HepG2 (cell line): Measurements from ENCODE around the gene NR2F6. TPM values are rescaled to one million over a fixed set of nuclear protein-coding genes. Genes with fewer than 3 reads are reported as not detected.

ENCODE experiments used
- CREB3 ChIP-seq: sonication (generic); formaldehyde crosslinking; IDR thresholded peaks from 2 replicates; pipeline ENCODE4 v1.5.0; 2020; ENCODE audit warnings: missing genetic modification reagents
- ELF4 ChIP-seq: sonication (generic); formaldehyde crosslinking; IDR thresholded peaks from 2 replicates; pipeline ENCODE4 v1.5.0; 2020; ENCODE audit warnings: missing genetic modification reagents, mild to moderate bottlenecking, moderate library complexity, borderline replicate concordance
- ESRRA ChIP-seq: sonication (generic); formaldehyde crosslinking; IDR thresholded peaks from 2 replicates; pipeline ENCODE4 v1.5.1; 2020; ENCODE audit warnings: mild to moderate bottlenecking, low read depth, missing genetic modification reagents
- MBD4 ChIP-seq: IDR thresholded peaks from 2 replicates; pipeline ENCODE4 v1.6.1; 2012; ENCODE audit warnings: low read length, inconsistent platforms, borderline replicate concordance
- MYC ChIP-seq: sonication (generic); formaldehyde crosslinking; IDR thresholded peaks from 2 replicates; pipeline ENCODE4 v1.9.0; 2021; ENCODE audit warnings: missing genetic modification reagents, borderline replicate concordance
- POLR2A ChIP-seq, 2 experiments: IDR thresholded peaks; 2 replicates each; pipeline ENCODE4 v1.6.1; 2011; ENCODE audit warnings: low read depth in 2 of 2, low read length in 2 of 2, mild to moderate bottlenecking in 1 of 2, moderate library complexity in 1 of 2; ENCODE audit not compliant: insufficient read depth in 1 of 2
- POLR2AphosphoS5 ChIP-seq: IDR thresholded peaks from 2 replicates; pipeline ENCODE4 v1.6.1; 2012; ENCODE audit warnings: low read depth, low read length
- RBFOX2 ChIP-seq: fragments of 200-400 bp; formaldehyde crosslinking; IDR thresholded peaks from 2 replicates; pipeline ENCODE4 v1.6.1; 2017; ENCODE audit warnings: low read depth, mild to moderate bottlenecking, low read length
- RNF2 ChIP-seq: fragments of 450-650 bp; conservative IDR thresholded peaks from 2 replicates; pipeline ENCODE4 v1.6.1; 2016; ENCODE audit warnings: low read depth
- SMARCC2 ChIP-seq: fragments of 450-650 bp; IDR thresholded peaks from 2 replicates; pipeline ENCODE4 v1.6.1; 2017; ENCODE audit warnings: antibody characterized with exemption, mild to moderate bottlenecking
- ZFP1 ChIP-seq: IDR thresholded peaks from 2 replicates; pipeline ENCODE4 v1.6.1; 2016
- ZFP91 ChIP-seq: sonication (generic); formaldehyde crosslinking; IDR thresholded peaks from 2 replicates; pipeline ENCODE4 v1.9.0; 2022; ENCODE audit warnings: missing genetic modification reagents, mild to moderate bottlenecking, borderline replicate concordance
- ZGPAT ChIP-seq: IDR thresholded peaks from 2 replicates; pipeline ENCODE4 v1.6.1; 2016; ENCODE audit warnings: mild to moderate bottlenecking
- ZKSCAN1 ChIP-seq: fragments of 150-350 bp; IDR thresholded peaks from 2 replicates; pipeline ENCODE4 v1.6.1; 2014; ENCODE audit warnings: low read length
- ZNF30 ChIP-seq: sonication (generic); formaldehyde crosslinking; IDR thresholded peaks from 2 replicates; pipeline ENCODE4 v1.5.0; 2020; ENCODE audit warnings: mild to moderate bottlenecking, missing genetic modification reagents
- ZNF451 ChIP-seq: sonication (generic); formaldehyde crosslinking; IDR thresholded peaks from 2 replicates; pipeline ENCODE4 v1.5.0; 2020; ENCODE audit warnings: mild to moderate bottlenecking, missing genetic modification reagents
- ZNF709 ChIP-seq: sonication (generic); formaldehyde crosslinking; IDR thresholded peaks from 2 replicates; pipeline ENCODE4 v1.5.0; 2020; ENCODE audit warnings: mild to moderate bottlenecking, missing genetic modification reagents
- polyA plus RNA-seq, 8 experiments: library from polyadenylated mRNA; depleted of rRNA in 3 of 8; stranded (reverse) in 7 of 8; unstranded in 1 of 8; fragments of >200 nt; fragmentation: Illumina TruSeq in 4 of 8; extraction: Trizol in 4 of 8; gene quantifications; 2 replicates each; pipeline versions ENCODE4 v1.2.1 to v1.2.3, GENCODE V29; 2011 to 2016; ENCODE audit warnings: low read depth in 4 of 8, missing spikeins in 1 of 8, mixed read lengths in 1 of 8; ENCODE audit not compliant: insufficient read depth in 1 of 8
- total RNA-seq, 5 experiments: library from RNA; depleted of rRNA; stranded (reverse); fragments of >200 nt; fragmentation: Illumina TruSeq; extraction: Trizol; gene quantifications; 2 replicates each; pipeline ENCODE4 v1.2.3, GENCODE V29; 2016; ENCODE audit warnings: low read depth in 1 of 5
- TF ChIP-seq, protein P1 (sequence below): sonication (generic); formaldehyde crosslinking; IDR thresholded peaks from 2 replicates; pipeline ENCODE4 v1.5.0; 2020; ENCODE audit warnings: missing genetic modification reagents
- TF ChIP-seq, protein P2 (sequence below): sonication (generic); formaldehyde crosslinking; IDR thresholded peaks from 2 replicates; pipeline ENCODE4 v1.5.1; 2020; ENCODE audit warnings: missing genetic modification reagents, mild to moderate bottlenecking, borderline replicate concordance
- TF ChIP-seq, protein P3 (sequence below): sonication (generic); formaldehyde crosslinking; IDR thresholded peaks from 2 replicates; pipeline ENCODE4 v1.4.0; 2020; ENCODE audit warnings: mild to moderate bottlenecking, missing genetic modification reagents

Gene NR2F6
- total and polyA plus RNA-seq, 2 of the 13 experiments (the other 11 are each of a cell fraction or from before 2014, with no cell fraction given): 30.9 to 72.4 TPM

- TF ChIP-seq ELF4 (CRISPR knock-in tag) (no peak), RNF2 (no peak), CREB3 (no peak), POLR2AphosphoS5 (0 out of 2 replicates have a peak, but pooled peaks have one; percentile 10), ZNF451 (CRISPR knock-in tag) (no peak), POLR2A (IDR thresholded peaks at IDR 0.05; ENCODE audit: insufficient read depth in 1 of 2, low read depth in 2 of 2, low read length in 2 of 2) (0 out of 4 replicates have a peak, but pooled peaks of 1 of the 2 experiments have one; percentile 14), RBFOX2 (peak; percentile 26; the same call in 1 of the 2 replicates), ZNF709 (0 out of 2 replicates have a peak, but pooled peaks have one; percentile 2), ZFP91 (CRISPR knock-in tag) (no peak), MBD4 (no peak), ZGPAT (CRISPR knock-in tag) (no peak), SMARCC2 (no peak), ESRRA (CRISPR knock-in tag) (no peak), MYC (no peak), ZNF30 (no peak), ZFP1 (CRISPR knock-in tag) (no peak), ZKSCAN1 (no peak)
- TF ChIP-seq, protein P1, sequence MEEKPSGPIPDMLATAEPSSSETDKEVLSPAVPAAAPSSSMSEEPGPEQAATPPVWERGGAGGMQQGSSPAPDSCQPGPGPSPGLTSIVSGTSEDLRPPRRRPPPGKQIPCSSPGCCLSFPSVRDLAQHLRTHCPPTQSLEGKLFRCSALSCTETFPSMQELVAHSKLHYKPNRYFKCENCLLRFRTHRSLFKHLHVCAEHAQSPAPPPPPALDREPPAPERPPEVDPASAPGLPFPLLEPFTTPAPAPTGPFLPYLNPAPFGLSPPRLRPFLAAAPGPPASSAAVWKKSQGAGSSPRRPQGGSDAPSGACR (CRISPR knock-in tag): 0 out of 2 replicates have a peak, but pooled peaks have one; percentile 2
- TF ChIP-seq, protein P2, sequence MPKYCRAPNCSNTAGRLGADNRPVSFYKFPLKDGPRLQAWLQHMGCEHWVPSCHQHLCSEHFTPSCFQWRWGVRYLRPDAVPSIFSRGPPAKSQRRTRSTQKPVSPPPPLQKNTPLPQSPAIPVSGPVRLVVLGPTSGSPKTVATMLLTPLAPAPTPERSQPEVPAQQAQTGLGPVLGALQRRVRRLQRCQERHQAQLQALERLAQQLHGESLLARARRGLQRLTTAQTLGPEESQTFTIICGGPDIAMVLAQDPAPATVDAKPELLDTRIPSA (CRISPR knock-in tag): no peak
- TF ChIP-seq, protein P3, sequence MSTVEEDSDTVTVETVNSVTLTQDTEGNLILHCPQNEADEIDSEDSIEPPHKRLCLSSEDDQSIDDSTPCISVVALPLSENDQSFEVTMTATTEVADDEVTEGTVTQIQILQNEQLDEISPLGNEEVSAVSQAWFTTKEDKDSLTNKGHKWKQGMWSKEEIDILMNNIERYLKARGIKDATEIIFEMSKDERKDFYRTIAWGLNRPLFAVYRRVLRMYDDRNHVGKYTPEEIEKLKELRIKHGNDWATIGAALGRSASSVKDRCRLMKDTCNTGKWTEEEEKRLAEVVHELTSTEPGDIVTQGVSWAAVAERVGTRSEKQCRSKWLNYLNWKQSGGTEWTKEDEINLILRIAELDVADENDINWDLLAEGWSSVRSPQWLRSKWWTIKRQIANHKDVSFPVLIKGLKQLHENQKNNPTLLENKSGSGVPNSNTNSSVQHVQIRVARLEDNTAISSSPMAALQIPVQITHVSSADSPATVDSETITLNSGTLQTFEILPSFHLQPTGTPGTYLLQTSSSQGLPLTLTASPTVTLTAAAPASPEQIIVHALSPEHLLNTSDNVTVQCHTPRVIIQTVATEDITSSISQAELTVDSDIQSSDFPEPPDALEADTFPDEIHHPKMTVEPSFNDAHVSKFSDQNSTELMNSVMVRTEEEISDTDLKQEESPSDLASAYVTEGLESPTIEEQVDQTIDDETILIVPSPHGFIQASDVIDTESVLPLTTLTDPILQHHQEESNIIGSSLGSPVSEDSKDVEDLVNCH (CRISPR knock-in tag): no peak
These were observed 4.8 kb downstream of the NR2F6 start (continued) for GRCh38 chr19:17240826-17241399.
